ENCODE measurements around the gene CD248.
"Not testable (repeated sequence)": the region's sequence is repeated elsewhere in the genome, so short reads cannot be mapped to it uniquely, and the experiment has no call there.

Gene CD248

GRCh38 chr11:66277471-66278362, 39.1 kb downstream of the CD248 start, which contains the start of gene CNIH2:
Gene CNIH2, plus strand, starts transcription at chr11:66278175. Its CDS starts 282 bp downstream, at chr11:66278457.
- TF ChIP-seq, protein P1, sequence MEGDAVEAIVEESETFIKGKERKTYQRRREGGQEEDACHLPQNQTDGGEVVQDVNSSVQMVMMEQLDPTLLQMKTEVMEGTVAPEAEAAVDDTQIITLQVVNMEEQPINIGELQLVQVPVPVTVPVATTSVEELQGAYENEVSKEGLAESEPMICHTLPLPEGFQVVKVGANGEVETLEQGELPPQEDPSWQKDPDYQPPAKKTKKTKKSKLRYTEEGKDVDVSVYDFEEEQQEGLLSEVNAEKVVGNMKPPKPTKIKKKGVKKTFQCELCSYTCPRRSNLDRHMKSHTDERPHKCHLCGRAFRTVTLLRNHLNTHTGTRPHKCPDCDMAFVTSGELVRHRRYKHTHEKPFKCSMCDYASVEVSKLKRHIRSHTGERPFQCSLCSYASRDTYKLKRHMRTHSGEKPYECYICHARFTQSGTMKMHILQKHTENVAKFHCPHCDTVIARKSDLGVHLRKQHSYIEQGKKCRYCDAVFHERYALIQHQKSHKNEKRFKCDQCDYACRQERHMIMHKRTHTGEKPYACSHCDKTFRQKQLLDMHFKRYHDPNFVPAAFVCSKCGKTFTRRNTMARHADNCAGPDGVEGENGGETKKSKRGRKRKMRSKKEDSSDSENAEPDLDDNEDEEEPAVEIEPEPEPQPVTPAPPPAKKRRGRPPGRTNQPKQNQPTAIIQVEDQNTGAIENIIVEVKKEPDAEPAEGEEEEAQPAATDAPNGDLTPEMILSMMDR (IDR thresholded peaks at IDR 0.05; ENCODE audit: control insufficient read depth, insufficient read depth, low read depth, low read length, missing control alignments) = no peak
- H3K4me3 ChIP-seq (ENCODE audit: control insufficient read depth, low read depth, low read length) = peak within 1 kb of the TSS; percentile 18; the same call in 1 of the 2 replicates
- DNase-seq (ENCODE audit: low read depth) = no peak

GRCh38 chr11:66277064-66277463, 39.8 kb downstream of the CD248 start:
- not testable (repeated sequence) for H3K4me3 ChIP-seq (ENCODE audit: control insufficient read depth, low read depth, low read length); DNase-seq (ENCODE audit: low read depth)

- DNase-seq (ENCODE audit: low read depth); H3K4me3 ChIP-seq (ENCODE audit: control insufficient read depth, low read depth, low read length): not testable (repeated sequence)
These were observed 40.2 kb downstream of the CD248 start for GRCh38 chr11:66276619-66277018.

- TF ChIP-seq, protein P1 (IDR thresholded peaks at IDR 0.05; ENCODE audit: control insufficient read depth, insufficient read depth, low read depth, low read length, missing control alignments) = no peak
- no peak overlapping the region for H3K4me3 ChIP-seq (ENCODE audit: control insufficient read depth, low read depth, low read length)
- DNase-seq (ENCODE audit: low read depth) = no peak
These were observed 40.7 kb downstream of the CD248 start for GRCh38 chr11:66275984-66276612.

GRCh38 chr11:66275396-66275795, 41.4 kb downstream of the CD248 start:
- no peak overlapping the region for H3K4me3 ChIP-seq (ENCODE audit: control insufficient read depth, low read depth, low read length)
- DNase-seq (ENCODE audit: low read depth) = no peak
- TF ChIP-seq, protein P1 (IDR thresholded peaks at IDR 0.05; ENCODE audit: control insufficient read depth, insufficient read depth, low read depth, low read length, missing control alignments) = no peak

DNA sequence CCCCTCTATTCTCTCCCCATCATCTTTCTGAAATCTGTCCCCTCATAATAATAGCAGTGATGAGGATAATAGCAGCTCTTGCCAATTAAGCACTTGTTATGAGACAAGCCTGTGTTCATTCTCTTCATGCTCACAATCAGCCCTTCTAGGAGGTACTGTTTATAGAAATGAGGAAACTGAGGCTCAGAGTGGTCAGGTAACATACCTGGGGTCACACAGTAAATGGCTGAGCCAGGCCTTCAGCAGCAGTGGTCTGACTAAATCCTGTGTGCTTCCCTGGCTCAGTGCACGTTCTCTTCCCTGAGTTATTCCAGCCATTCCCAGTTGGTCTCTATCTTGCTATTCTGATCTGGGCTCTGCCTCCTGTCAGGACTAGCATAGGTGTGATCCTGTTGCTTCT, 42.6 kb downstream of the CD248 start:
- TF ChIP-seq, protein P1 (IDR thresholded peaks at IDR 0.05; ENCODE audit: control insufficient read depth, insufficient read depth, low read depth, low read length, missing control alignments) = no peak
- no peak overlapping the region for H3K4me3 ChIP-seq (ENCODE audit: control insufficient read depth, low read depth, low read length)
- no peak for DNase-seq (ENCODE audit: low read depth)

DNA sequence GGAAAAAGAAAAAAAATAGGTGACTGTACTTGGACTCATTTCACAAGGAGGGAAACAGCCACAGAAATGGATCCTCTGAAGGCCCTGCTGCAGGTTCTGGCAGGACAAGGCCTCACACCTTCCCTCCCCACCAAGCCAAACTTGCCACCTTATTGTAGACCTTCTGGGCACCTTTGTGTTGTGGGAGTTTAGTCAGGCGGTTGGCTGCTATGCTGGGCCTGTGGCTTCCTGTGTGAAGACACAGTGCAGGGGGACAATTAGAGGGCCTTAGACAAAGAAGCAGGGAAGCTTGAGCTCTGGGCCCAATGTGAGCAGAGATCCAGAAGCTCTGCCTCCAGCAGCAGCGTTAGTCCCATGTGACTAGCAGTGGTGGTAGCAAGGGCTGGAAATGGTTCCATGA, 44.2 kb downstream of the CD248 start:
- no peak for DNase-seq (ENCODE audit: low read depth)
- H3K4me3 ChIP-seq (ENCODE audit: control insufficient read depth, low read depth, low read length) = no peak overlapping the region
- TF ChIP-seq, protein P1 (IDR thresholded peaks at IDR 0.05; ENCODE audit: control insufficient read depth, insufficient read depth, low read depth, low read length, missing control alignments) = no peak

Data from AG09309 (cell line).